OCI-LY7 (cell line): Measurements from ENCODE around the gene COBL.

Experiments used
- EZH2phosphoT487 ChIP-seq: fragments of 200-600 bp; sonication (generic); IDR thresholded peaks from 2 replicates; pipeline ENCODE4 v1.6.1; 2018; ENCODE audit warnings: low read depth, borderline replicate concordance, mild to moderate bottlenecking, mixed run types, antibody characterized with exemption, low read length, moderate library complexity, mixed read lengths
- TF ChIP-seq, protein P1 (sequence below): fragments of 200-600 bp; sonication (generic); conservative IDR thresholded peaks from 2 replicates; pipeline ENCODE4 v1.5.1; 2014; ENCODE audit warnings: mild to moderate bottlenecking, antibody characterized with exemption, low read length, moderate library complexity, mixed read lengths

DNA sequence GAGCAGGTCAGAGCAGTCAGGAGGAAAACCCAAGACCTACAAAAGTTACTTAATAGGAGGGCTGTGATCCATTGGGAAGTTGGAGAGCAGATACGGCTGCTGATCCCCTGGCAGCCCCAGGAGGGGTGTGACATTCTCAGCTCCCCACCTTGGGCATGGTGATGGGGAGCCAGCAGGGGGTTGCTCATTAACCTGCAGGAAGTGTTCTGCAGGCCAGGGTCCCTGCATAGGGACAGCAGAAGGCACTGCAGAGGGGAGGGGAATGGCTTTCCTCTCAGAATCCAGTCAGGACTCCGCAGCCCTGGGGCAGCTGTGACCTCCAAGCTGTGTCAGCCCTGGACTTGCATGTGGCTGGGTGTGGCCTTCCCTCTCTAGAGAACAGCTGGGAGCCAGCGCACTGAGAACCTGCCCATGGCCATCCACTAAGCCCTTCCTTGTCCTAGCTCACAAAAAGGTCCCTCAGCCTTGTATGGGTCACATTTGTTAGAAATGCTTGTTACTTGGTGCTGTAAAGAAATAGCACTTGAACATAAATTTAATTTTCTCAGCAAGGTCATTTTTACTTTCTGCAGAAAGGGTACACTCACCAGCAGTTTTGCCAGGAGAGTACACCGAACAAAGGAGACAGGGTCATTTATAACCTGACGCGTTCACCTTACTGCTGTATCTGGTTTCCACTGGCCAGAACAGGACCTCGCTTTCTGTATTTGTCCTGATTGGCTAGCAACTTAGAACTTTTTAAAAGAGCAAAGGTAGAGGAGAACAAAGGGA, 169.6 kb downstream of the COBL start:
- TF ChIP-seq, protein P1, sequence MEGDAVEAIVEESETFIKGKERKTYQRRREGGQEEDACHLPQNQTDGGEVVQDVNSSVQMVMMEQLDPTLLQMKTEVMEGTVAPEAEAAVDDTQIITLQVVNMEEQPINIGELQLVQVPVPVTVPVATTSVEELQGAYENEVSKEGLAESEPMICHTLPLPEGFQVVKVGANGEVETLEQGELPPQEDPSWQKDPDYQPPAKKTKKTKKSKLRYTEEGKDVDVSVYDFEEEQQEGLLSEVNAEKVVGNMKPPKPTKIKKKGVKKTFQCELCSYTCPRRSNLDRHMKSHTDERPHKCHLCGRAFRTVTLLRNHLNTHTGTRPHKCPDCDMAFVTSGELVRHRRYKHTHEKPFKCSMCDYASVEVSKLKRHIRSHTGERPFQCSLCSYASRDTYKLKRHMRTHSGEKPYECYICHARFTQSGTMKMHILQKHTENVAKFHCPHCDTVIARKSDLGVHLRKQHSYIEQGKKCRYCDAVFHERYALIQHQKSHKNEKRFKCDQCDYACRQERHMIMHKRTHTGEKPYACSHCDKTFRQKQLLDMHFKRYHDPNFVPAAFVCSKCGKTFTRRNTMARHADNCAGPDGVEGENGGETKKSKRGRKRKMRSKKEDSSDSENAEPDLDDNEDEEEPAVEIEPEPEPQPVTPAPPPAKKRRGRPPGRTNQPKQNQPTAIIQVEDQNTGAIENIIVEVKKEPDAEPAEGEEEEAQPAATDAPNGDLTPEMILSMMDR = no peak
- TF ChIP-seq EZH2phosphoT487 = no peak
